IPS-18c (cell line): ENCODE results near the gene BTBD19.
"Not testable (repeated sequence)": the region's sequence is repeated elsewhere in the genome, so short reads cannot be mapped to it uniquely, and the experiment has no call there.

Source experiments
- H3K4me3 ChIP-seq: 2 replicates; pipeline ENCODE4 v1.7.0; 2013; ENCODE audit warnings: low read depth, mild to moderate bottlenecking, low read length, moderate library complexity; ENCODE audit not compliant: insufficient read depth
- H3K9me3 ChIP-seq: one replicate; pipeline ENCODE4 v1.6.1; 2013; ENCODE audit warnings: mild to moderate bottlenecking, low read length, moderate library complexity; ENCODE audit not compliant: control insufficient read depth, insufficient read depth

The BTBD19 gene

DNA sequence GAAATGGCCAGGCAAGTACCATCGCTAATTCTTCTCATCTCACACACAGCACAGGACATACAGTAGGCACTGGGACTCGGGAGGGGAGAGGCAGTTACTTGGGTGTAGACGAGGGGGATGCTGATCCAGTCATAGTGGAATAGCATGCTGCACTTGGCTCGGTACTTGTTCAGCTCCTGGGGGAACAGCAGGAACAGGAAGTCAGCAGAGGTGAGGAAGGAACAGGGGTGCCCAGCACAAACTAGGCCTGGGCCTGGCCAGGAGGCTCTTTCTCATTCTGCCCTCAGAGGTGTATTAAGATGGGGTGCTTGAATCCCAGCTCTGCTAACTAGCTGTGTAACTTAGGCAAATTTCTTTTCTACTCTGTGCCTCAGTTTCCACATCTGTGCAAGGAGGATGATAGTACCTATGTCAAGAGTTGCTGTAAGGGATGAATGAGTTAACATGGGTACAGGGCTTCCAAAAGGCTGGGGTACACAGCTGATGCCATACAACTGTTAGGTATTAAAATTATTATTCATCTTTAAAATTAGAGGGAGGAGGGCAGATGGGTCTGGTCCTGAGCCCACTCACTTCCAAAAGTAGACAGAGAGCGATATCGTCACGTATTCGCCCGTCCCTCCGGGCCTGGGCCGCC lies 22.7 kb upstream of the BTBD19 start:
- Histone ChIP-seq H3K4me3 (peak overlapping the region; percentile 66), H3K9me3 (no peaks in the 10 kb centered on the region)

- no peaks in the 10 kb centered on the region for H3K9me3 ChIP-seq
- peak overlapping the region; percentile 66 for H3K4me3 ChIP-seq
These were observed 22.0 kb upstream of the BTBD19 start for GRCh38 chr1:44786138-44786840.

- no peaks in the 10 kb centered on the region for H3K9me3 ChIP-seq
- H3K4me3 ChIP-seq, result peak overlapping the region; percentile 66
These were observed 21.4 kb upstream of the BTBD19 start for GRCh38 chr1:44786841-44787426.

GRCh38 chr1:44787506-44787905 lies 20.8 kb upstream of the BTBD19 start:
- Histone ChIP-seq H3K4me3 (no peak overlapping the region), H3K9me3 (no peaks in the 10 kb centered on the region)

GRCh38 chr1:44788120-44788860 lies 20.0 kb upstream of the BTBD19 start, which contains the start of gene BEST4:
Gene BEST4 (minus strand): TSS chr1:44788170. CDS start chr1:44787705, 465 bp downstream.
- Histone ChIP-seq H3K4me3 (0 out of 2 replicates have a peak within 1 kb of the TSS, but pooled peaks have one; percentile 66), H3K9me3 (no peaks in the 10 kb centered on the region)

DNA sequence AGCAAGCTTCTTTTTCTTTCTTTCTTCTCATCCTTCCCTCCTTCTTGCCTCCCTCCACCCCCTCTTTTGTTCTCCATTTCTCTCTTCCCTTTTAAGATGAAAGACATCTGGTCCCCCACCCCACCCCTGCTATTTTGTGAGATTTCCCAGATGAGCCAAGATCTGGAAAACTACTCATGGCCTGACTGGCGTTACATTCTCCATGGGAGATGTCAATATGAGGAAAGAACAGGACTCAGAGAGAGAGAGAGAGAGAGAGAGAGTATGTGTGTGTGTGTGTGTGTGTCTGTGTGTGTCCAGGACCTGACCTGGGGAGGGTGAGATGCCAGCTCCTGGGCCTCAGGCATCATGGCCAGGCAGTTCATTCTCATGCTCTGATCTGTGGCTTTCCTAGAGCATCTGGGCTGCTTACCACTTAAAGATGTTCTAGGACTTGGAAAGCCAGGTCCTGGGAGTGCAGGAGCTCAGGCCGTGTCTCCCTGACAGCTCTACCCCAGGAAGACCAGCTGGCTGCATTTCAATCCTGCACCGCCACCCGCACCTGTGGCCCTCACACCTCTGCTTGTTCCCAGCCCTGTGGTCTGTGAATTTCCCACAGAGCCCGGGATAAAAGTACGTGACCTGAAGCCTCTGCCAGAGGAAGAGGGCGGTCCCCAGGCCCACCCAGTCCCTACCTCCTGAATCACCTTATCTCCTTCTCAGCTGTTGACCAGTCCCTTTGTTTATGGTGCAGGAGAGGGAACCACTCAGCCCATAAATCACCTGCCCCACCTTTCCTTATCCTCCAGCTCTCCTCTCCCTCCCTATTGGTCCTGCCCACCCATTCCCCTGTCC lies 17.1 kb upstream of the BTBD19 start:
- no peak overlapping the region for H3K4me3 ChIP-seq
- no peaks in the 10 kb centered on the region for H3K9me3 ChIP-seq

DNA sequence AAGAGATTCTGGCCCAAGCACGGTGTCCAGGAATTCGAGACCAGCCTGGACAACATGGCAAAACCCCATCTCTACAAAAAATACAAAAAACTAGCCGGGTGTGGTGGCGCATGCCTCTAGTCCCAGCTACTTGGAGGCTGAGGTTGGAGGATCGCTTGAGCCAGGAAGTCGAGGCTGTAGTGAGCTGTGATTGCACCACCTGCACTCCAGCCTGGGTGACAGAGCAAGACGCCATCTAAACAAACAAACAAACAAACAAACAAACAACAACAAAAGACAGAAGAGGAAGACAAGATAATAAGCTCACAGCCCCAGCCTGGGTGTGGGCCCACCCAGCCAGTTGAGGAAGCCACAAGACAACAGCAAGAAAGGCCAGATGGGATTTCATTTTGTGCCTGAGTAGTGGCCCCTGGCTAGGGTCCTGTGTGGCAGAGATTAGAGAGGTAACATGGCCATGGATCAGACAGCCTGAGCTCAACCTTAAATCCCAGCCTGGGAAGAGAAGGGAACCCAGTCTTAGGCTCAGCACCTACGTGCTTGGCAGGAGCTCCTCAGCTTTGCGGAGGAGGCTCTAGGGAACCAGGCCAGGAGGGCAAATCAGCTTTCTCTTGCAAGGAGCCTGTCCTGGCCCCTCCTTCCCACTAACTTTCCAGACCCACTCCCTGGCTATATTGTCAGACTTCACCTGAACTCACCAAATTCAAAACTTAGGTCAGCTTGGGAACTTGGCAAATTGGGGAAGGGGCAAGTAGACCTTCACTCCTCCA lies 15.4 kb upstream of the BTBD19 start:
- no peaks in the 10 kb centered on the region for H3K9me3 ChIP-seq
- 0 out of 2 replicates have a peak overlapping the region, but pooled peaks have one; percentile 9 for H3K4me3 ChIP-seq

DNA sequence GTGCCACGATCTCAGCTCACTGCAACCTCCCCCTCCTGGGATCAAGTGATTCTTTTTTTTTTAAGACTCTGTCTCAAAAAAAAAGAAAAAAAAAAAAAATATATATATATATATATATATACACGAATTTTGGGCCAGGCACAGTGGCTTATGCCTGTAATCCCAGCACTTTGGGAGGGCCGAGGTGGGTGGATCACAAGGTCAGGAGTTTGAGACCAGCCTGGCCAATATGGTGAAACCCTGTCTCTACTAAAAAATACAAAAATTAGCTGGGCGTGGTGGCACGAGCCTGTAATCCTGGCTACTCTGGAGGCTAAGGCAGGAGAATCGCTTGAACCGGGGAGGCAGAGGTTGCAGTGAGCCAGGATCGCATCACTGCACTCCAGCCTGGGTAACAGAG lies 10.4 kb upstream of the BTBD19 start:
- not testable (repeated sequence) for H3K4me3 ChIP-seq, H3K9me3 ChIP-seq

- Histone ChIP-seq H3K9me3 (no peaks in the 10 kb centered on the region), H3K4me3 (no peak overlapping the region)
These were observed 9.6 kb upstream of the BTBD19 start for GRCh38 chr1:44798481-44799365.

DNA sequence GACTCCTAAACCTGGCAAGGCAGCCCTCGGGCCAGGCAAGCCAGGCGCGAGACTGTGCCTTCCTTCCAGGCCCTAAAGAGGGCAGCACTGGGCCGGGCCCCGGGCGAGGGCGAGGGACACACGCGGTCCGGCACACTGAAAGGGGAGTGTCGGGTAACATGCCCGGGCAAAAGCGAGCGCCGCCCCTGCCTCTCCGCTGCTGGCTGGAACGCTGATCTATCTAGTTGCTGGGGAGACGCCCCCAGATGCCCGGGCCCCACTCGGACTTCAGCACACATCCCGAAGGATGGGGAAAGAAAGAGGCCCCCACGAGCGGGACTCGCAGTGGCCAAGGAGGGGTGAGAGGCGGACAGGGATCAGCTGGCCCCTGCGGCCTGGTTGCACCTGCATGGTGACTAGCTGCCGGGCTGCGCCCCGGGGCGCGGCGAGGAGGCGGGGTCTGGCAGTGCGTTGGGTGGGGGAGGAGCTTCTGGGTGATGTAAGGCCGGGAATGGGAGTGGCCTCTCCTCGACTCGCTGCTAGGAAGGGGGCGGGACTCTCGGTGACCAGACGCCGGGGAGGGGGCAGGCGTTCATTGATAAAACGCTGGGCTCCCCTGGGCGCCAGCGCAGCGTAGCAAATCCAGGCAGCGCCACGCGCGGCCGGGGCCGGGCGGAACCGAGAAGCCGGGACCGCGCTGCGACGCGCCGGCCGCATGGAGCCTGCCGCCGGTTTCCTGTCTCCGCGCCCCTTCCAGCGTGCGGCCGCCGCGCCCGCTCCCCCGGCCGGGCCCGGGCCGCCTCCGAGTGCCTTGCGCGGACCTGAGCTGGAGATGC lies 8.3 kb upstream of the BTBD19 start, which contains the start of gene PLK3:
Gene PLK3, plus strand, starts transcription at position 608 of the 815 bp plus-strand sequence. Its CDS starts 87 bp downstream, at position 695.
- H3K9me3 ChIP-seq, result no peaks in the 10 kb centered on the region

DNA sequence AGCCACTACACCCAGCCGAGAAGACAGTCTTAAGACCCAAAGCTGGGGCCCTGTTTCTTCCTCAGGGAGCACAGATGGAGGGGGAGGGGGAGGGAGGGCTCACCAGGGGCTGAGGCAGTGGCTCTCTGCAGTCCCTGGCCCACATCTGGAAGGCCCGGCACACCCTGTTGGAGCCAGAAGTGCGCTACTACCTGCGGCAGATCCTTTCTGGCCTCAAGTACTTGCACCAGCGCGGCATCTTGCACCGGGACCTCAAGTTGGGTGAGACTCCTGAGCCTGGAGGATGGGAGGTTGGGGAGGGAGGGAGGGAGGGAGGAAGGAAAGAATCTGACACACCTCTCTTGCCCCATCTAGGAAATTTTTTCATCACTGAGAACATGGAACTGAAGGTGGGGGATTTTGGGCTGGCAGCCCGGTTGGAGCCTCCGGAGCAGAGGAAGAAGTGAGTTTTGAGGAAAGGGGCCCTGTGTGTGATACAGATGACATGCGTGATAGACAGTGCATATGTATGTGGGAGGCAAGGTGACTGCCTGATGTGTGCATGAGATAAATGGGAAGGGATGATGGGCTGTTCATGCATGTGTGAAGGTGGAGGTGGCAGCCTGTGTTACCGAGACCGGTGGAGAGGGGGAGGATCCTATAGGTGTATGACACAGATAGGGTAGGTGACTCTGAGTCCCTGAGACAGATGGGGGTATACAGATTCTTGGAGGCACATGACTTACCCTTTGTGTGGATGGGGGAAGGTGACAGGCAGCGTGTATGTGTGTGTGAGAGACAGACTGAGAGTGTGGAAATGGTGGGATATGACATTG lies 6.6 kb upstream of the BTBD19 start:
- no peaks in the 10 kb centered on the region for H3K9me3 ChIP-seq
- H3K4me3 ChIP-seq, result 0 out of 2 replicates have a peak overlapping the region, but pooled peaks have one; percentile 2

More for the DNA sequence above, 8.3 kb upstream of the BTBD19 start, which contains the start of gene PLK3:
- H3K4me3 ChIP-seq, result peak within 1 kb of the TSS; percentile 75

- H3K9me3 ChIP-seq, result no peaks in the 10 kb centered on the region
- H3K4me3 ChIP-seq, result 0 out of 2 replicates have a peak overlapping the region, but pooled peaks have one; percentile 2
These were observed 5.8 kb upstream of the BTBD19 start for GRCh38 chr1:44802306-44803061.

- Histone ChIP-seq H3K9me3 (no peaks in the 10 kb centered on the region), H3K4me3 (no peak overlapping the region)
These were observed 5.3 kb upstream of the BTBD19 start for GRCh38 chr1:44803062-44803311.
